ENCODE results near the gene SNRPA. TPM values are rescaled to one million over a fixed set of nuclear protein-coding genes. Genes with fewer than 3 reads are reported as not detected.
A peak's percentile ranks its signal among the peaks of the same experiment; 100 is the strongest.

Gene SNRPA
- total RNA-seq, 2 donors from 2014 or later: 18.7 to 42.2 TPM

- Histone ChIP-seq H3K4me3 (no peak overlapping the region), H3K9me3 (no peaks in the 10 kb centered on the region), H3K4me1 (peaks cover 76% of the 10 kb centered on the region), H3K27me3 (no peaks in the 10 kb centered on the region), H3K27ac (peak overlapping the region in 3 of 4 donors; percentile 3 to 69 (median 67)), H3K36me3 (replicated peaks in 1 of 2; ENCODE audit: insufficient read depth in 1 of 2, low read depth in 2 of 2) (no peaks in the 10 kb centered on the region)
- TF ChIP-seq CTCF (IDR thresholded peaks at IDR 0.05) (no peak), POLR2A (IDR thresholded peaks at IDR 0.05) (no peak)
- intact Hi-C loops (cut with DNase I): no loop called here
- WGBS, 2 donors: 41 to 54% methylated on average over 9 to 13 of the region's 13 CpGs
- no peak for DNase-seq
- no peak for ATAC-seq
Measured at GRCh38 chr19:40801426-40802299, 50.7 kb downstream of the SNRPA start.

GRCh38 chr19:40802300-40803169 is 51.5 kb downstream of the SNRPA start:
- WGBS, 2 donors: 14 to 25% methylated on average over 6 to 10 of the region's 11 CpGs
- Histone ChIP-seq H3K4me1 (peaks cover 82% of the 10 kb centered on the region), H3K9me3 (no peaks in the 10 kb centered on the region), H3K27me3 (no peaks in the 10 kb centered on the region), H3K4me3 (no peak overlapping the region), H3K27ac (peak overlapping the region; percentile 61 to 69 (median 68)), H3K36me3 (replicated peaks in 1 of 2; ENCODE audit: insufficient read depth in 1 of 2, low read depth in 2 of 2) (no peaks in the 10 kb centered on the region)
- TF ChIP-seq CTCF (IDR thresholded peaks at IDR 0.05): no peak
- no peak for TF ChIP-seq POLR2A (IDR thresholded peaks at IDR 0.05)
- ATAC-seq: no peak
- intact Hi-C loops (cut with DNase I): no loop called here
- DNase-seq: peak in 2 of 4 donors; percentile 52

- Histone ChIP-seq H3K27me3 (no peaks in the 10 kb centered on the region), H3K4me3 (no peak overlapping the region), H3K27ac (peak overlapping the region; percentile 61 to 69 (median 68)), H3K4me1 (peaks cover 74% of the 10 kb centered on the region), H3K9me3 (no peaks in the 10 kb centered on the region), H3K36me3 (replicated peaks in 1 of 2; ENCODE audit: insufficient read depth in 1 of 2, low read depth in 2 of 2) (no peaks in the 10 kb centered on the region)
- 47 to 57% methylated on average over 4 to 9 of the region's 9 CpGs for WGBS, 2 donors
- intact Hi-C loops (cut with DNase I): no loop called here
- DNase-seq: no peak
- TF ChIP-seq CTCF (IDR thresholded peaks at IDR 0.05) (no peak), POLR2A (IDR thresholded peaks at IDR 0.05) (no peak)
- ATAC-seq: no peak
Measured at GRCh38 chr19:40803170-40803856, 52.3 kb downstream of the SNRPA start.

- Histone ChIP-seq H3K4me1 (peaks cover 74% of the 10 kb centered on the region), H3K36me3 (replicated peaks in 1 of 2; ENCODE audit: insufficient read depth in 1 of 2, low read depth in 2 of 2) (no peaks in the 10 kb centered on the region), H3K27ac (peak overlapping the region; percentile 58 to 69 (median 68)), H3K4me3 (no peak overlapping the region), H3K27me3 (no peaks in the 10 kb centered on the region), H3K9me3 (no peaks in the 10 kb centered on the region)
- DNase-seq (peak; percentile 70 to 90 (median 82)), ATAC-seq (no peak)
- intact Hi-C loops (cut with DNase I): no loop called here
- 52% methylated on average over 6 of the region's 6 CpGs for WGBS, 2 donors
- TF ChIP-seq CTCF (IDR thresholded peaks at IDR 0.05): no peak
- TF ChIP-seq POLR2A (IDR thresholded peaks at IDR 0.05): no peak
Measured at GRCh38 chr19:40803857-40804782, 53.1 kb downstream of the SNRPA start.

All from body of pancreas (tissue), 4 donors.